AG04449 (cell line): ENCODE data around the gene PIH1D2.
"Not testable (repeated sequence)": the region's sequence is repeated elsewhere in the genome, so short reads cannot be mapped to it uniquely, and the experiment has no call there.

ENCODE experiments used
- CTCF ChIA-PET: fragments of 350-600 bp; formaldehyde crosslinking; extraction: SDS; loops from one replicate; lab custom pipeline; 2021; ENCODE audit warnings: antibody characterized with exemption; lab: Yijun Ruan, JAX
- POLR2A ChIA-PET: fragments of 400-600, 350-600 bp; formaldehyde crosslinking; extraction: SDS; loops from one replicate; lab custom pipeline; 2020; ENCODE audit warnings: antibody characterized with exemption, inconsistent platforms; lab: Yijun Ruan, JAX
- DNase-seq: peaks from one replicate; pipeline ENCODE4 v3.0.0-alpha.2; 2010; ENCODE audit warnings: low read depth, low spot score
- H3K4me3 ChIP-seq: 2 replicates; pipeline ENCODE4 v1.5.1; 2011; ENCODE audit warnings: low read depth, mild to moderate bottlenecking, control low read depth, low read length
- CTCF ChIP-seq: IDR thresholded peaks from one replicate; pipeline ENCODE4 v1.5.1; 2011; ENCODE audit warnings: mild to moderate bottlenecking, moderate library complexity, low read length, control low read depth, inconsistent platforms; ENCODE audit not compliant: insufficient read depth; ENCODE audit errors: missing control alignments

Gene PIH1D2

GRCh38 chr11:112049777-112050176 lies 24.0 kb downstream of the PIH1D2 start:
- no peak for DNase-seq
- POLR2A ChIA-PET: no interaction called here
- H3K4me3 ChIP-seq: no peak overlapping the region
- CTCF ChIA-PET: no interaction called here
- no peak for TF ChIP-seq CTCF

- DNase-seq, CTCF ChIA-PET, H3K4me3 ChIP-seq, POLR2A ChIA-PET: not testable (repeated sequence)
Observed at GRCh38 chr11:112048256-112048655, 25.6 kb downstream of the PIH1D2 start.

- CTCF ChIA-PET, H3K4me3 ChIP-seq, POLR2A ChIA-PET, DNase-seq: not testable (repeated sequence)
Observed at GRCh38 chr11:112046647-112047046, 27.2 kb downstream of the PIH1D2 start.

GRCh38 chr11:112044961-112045360 lies 28.9 kb downstream of the PIH1D2 start:
- TF ChIP-seq CTCF: no peak
- no peak overlapping the region for H3K4me3 ChIP-seq
- POLR2A ChIA-PET: no interaction called here

GRCh38 chr11:112042961-112043304 lies 30.9 kb downstream of the PIH1D2 start:
- CTCF ChIA-PET: interaction anchor here (1.0 to 1.6 kb wide), 2 partner anchors 10 to 237 kb away, joined by 3 read pairs; no protein-coding TSS in a partner anchor
- no peak for TF ChIP-seq CTCF
- POLR2A ChIA-PET: no interaction called here
- H3K4me3 ChIP-seq: no peak overlapping the region
- DNase-seq: no peak

More at GRCh38 chr11:112044961-112045360, 28.9 kb downstream of the PIH1D2 start:
- no peak for DNase-seq
- CTCF ChIA-PET: interaction anchor here (1.2 to 1.4 kb wide), 2 partner anchors 12 to 20 kb away, joined by 3 to 4 read pairs; partner anchors contain the start of gene DLAT

GRCh38 chr11:112042161-112042960 lies 31.5 kb downstream of the PIH1D2 start:
- POLR2A ChIA-PET: no interaction called here
- no peak for DNase-seq
- CTCF ChIA-PET: interaction anchor here (1.0 to 1.6 kb wide), 2 partner anchors 10 to 238 kb away, joined by 3 read pairs; no protein-coding TSS in a partner anchor
- no peak for TF ChIP-seq CTCF
- H3K4me3 ChIP-seq: no peak overlapping the region

GRCh38 chr11:112037527-112037926 lies 36.3 kb downstream of the PIH1D2 start:
- no peak overlapping the region for H3K4me3 ChIP-seq
- TF ChIP-seq CTCF: no peak
- ChIA-PET CTCF (no interaction called here), POLR2A (no interaction called here)
- no peak for DNase-seq
